Fibroblast of lung (primary cell): ENCODE measurements around the gene DNAH8. TPM values are rescaled to one million over a fixed set of nuclear protein-coding genes. Genes with fewer than 3 reads are reported as not detected.

Experiments
- DNase-seq, 2 donors: peaks; one replicate each; pipeline versions ENCODE4 v3.0.0 to v3.0.0-alpha.2; 2010; ENCODE audit warnings: low read depth in 2 of 2
- H2AFZ ChIP-seq: 2 replicates; pipeline ENCODE4 v1.5.1; 2012; ENCODE audit warnings: low read length, control low read depth, inconsistent platforms
- H3K27ac ChIP-seq: 2 replicates; pipeline ENCODE4 v1.5.1; 2011; ENCODE audit warnings: low read length, control low read depth; ENCODE audit not compliant: insufficient read depth
- H3K27me3 ChIP-seq: 2 replicates; pipeline ENCODE4 v1.5.1; 2011; ENCODE audit warnings: mild to moderate bottlenecking, low read length; ENCODE audit not compliant: control insufficient read depth, insufficient read depth
- H3K36me3 ChIP-seq: 2 replicates; pipeline ENCODE4 v1.5.1; 2011; ENCODE audit warnings: low read length; ENCODE audit not compliant: control insufficient read depth, insufficient read depth
- H3K4me1 ChIP-seq: 2 replicates; pipeline ENCODE4 v1.5.1; 2011; ENCODE audit warnings: low read length; ENCODE audit not compliant: control insufficient read depth, insufficient read depth; ENCODE audit errors: extremely low read depth
- H3K4me2 ChIP-seq: 2 replicates; pipeline ENCODE4 v1.5.1; 2011; ENCODE audit warnings: low read length, control low read depth; ENCODE audit not compliant: insufficient read depth; ENCODE audit errors: extremely low read depth
- H3K4me3 ChIP-seq, 4 experiments: fragments of 200-600 bp in 1 of 4; sonication (generic) in 1 of 4; replicated peaks in 1 of 4; 2 replicates each; pipeline ENCODE4 v1.5.1; 2011 to 2016; ENCODE audit warnings: low read length in 4 of 4, low read depth in 3 of 4, mild to moderate bottlenecking in 3 of 4, control low read depth in 2 of 4, inconsistent platforms in 1 of 4, mixed read lengths in 1 of 4; ENCODE audit not compliant: insufficient read depth in 1 of 4; ENCODE audit errors: control extremely low read depth in 1 of 4
- H3K79me2 ChIP-seq: 2 replicates; pipeline ENCODE4 v1.5.1; 2012; ENCODE audit warnings: mild to moderate bottlenecking, low read length, inconsistent platforms; ENCODE audit not compliant: control insufficient read depth, insufficient read depth
- H3K9ac ChIP-seq: 2 replicates; pipeline ENCODE4 v1.5.1; 2011; ENCODE audit warnings: mild to moderate bottlenecking, low read length, control low read depth; ENCODE audit not compliant: insufficient read depth
- H3K9me3 ChIP-seq: 2 replicates; pipeline ENCODE4 v1.5.1; 2012; ENCODE audit warnings: low read depth, low read length; ENCODE audit not compliant: control insufficient read depth, insufficient read depth
- H4K20me1 ChIP-seq: 2 replicates; pipeline ENCODE4 v1.5.1; 2011; ENCODE audit warnings: low read length; ENCODE audit not compliant: control insufficient read depth, insufficient read depth; ENCODE audit errors: extremely low read depth
- EZH2 ChIP-seq: IDR thresholded peaks from 2 replicates; pipeline ENCODE4 v1.5.1; 2012; ENCODE audit warnings: low read length, control low read depth, mild to moderate bottlenecking; ENCODE audit errors: missing control alignments
- polyA plus RNA-seq, 2 donors: library from polyadenylated mRNA; depleted of rRNA in 1 of 2; stranded (reverse) in 1 of 2; unstranded in 1 of 2; fragments of >200 nt; gene quantifications; 2 replicates each; pipeline ENCODE4 v1.2.1, GENCODE V29; 2011 to 2012; ENCODE audit warnings: missing spikeins in 1 of 2
- total RNA-seq: library from RNA; depleted of rRNA; stranded (reverse); fragments of >200 nt; gene quantifications from 2 replicates; pipeline ENCODE4 v1.2.1, GENCODE V29; 2014
- TF ChIP-seq, protein P1 (sequence below), 2 donors: IDR thresholded peaks in 1 of 2; conservative IDR thresholded peaks in 1 of 2; 1 replicate in 1 of 2; 2 replicates in 1 of 2; pipeline ENCODE4 v1.5.1; 2011 to 2012; ENCODE audit warnings: low read length in 2 of 2, control low read depth in 1 of 2, inconsistent platforms in 1 of 2, low read depth in 1 of 2, mild to moderate bottlenecking in 1 of 2

The DNAH8 gene
- total and polyA plus RNA-seq, 2 donors (not counting 1 experiment from before 2014, with no cell fraction given): under 0.01 TPM; not detected in 1

GRCh38 chr6:38860041-38860440 is 144.9 kb downstream of the DNAH8 start:
- H3K4me2 ChIP-seq: no peak overlapping the region
- no peak for DNase-seq
- no peaks in the 10 kb centered on the region for H3K9me3 ChIP-seq
- H3K79me2 ChIP-seq: no peaks in the 10 kb centered on the region
- no peak overlapping the region for H2AFZ ChIP-seq
- H4K20me1 ChIP-seq: no peaks in the 10 kb centered on the region
- H3K4me1 ChIP-seq: no peaks in the 10 kb centered on the region
- no peak overlapping the region for H3K4me3 ChIP-seq
- no peaks in the 10 kb centered on the region for H3K27me3 ChIP-seq
- H3K9ac ChIP-seq: no peak overlapping the region
- H3K36me3 ChIP-seq: no peaks in the 10 kb centered on the region
- TF ChIP-seq EZH2: no peak
- TF ChIP-seq, protein P1, sequence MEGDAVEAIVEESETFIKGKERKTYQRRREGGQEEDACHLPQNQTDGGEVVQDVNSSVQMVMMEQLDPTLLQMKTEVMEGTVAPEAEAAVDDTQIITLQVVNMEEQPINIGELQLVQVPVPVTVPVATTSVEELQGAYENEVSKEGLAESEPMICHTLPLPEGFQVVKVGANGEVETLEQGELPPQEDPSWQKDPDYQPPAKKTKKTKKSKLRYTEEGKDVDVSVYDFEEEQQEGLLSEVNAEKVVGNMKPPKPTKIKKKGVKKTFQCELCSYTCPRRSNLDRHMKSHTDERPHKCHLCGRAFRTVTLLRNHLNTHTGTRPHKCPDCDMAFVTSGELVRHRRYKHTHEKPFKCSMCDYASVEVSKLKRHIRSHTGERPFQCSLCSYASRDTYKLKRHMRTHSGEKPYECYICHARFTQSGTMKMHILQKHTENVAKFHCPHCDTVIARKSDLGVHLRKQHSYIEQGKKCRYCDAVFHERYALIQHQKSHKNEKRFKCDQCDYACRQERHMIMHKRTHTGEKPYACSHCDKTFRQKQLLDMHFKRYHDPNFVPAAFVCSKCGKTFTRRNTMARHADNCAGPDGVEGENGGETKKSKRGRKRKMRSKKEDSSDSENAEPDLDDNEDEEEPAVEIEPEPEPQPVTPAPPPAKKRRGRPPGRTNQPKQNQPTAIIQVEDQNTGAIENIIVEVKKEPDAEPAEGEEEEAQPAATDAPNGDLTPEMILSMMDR (conservative IDR thresholded peaks at IDR 0.05 in 1 of 2, IDR thresholded peaks at IDR 0.05 in 1 of 2; ENCODE audit: low read depth in 1 of 2, low read length in 2 of 2): no peak
- no peak overlapping the region for H3K27ac ChIP-seq

DNA sequence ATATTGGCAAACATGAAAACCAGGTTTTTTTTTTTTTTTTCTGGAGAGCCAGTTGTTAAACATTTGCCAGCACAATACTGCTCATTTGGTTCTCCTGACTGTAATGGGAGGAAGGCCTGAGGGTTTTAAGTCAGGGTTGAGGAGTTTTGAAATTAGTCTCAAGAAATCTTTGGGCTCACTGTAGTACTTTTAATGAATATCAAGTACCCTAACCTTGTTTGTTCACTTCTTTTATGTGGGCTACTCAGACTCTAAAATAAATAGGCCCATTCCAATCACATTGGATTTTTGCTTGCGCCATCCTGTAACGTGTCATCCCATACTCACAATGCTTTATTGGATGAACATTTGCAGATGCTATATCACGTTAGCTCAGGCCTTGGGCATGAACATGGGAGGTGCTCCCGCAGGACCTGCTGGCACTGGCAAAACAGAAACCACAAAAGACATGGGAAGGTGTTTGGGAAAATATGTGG is 146.9 kb downstream of the DNAH8 start:
- TF ChIP-seq, protein P1 (conservative IDR thresholded peaks at IDR 0.05 in 1 of 2, IDR thresholded peaks at IDR 0.05 in 1 of 2; ENCODE audit: low read depth in 1 of 2, low read length in 2 of 2): no peak
- TF ChIP-seq EZH2: no peak
- no peaks in the 10 kb centered on the region for H3K27me3 ChIP-seq
- H3K79me2 ChIP-seq: no peaks in the 10 kb centered on the region
- DNase-seq: no peak
- no peaks in the 10 kb centered on the region for H3K4me1 ChIP-seq
- no peak overlapping the region for H3K27ac ChIP-seq
- no peak overlapping the region for H3K4me2 ChIP-seq
- H3K4me3 ChIP-seq: no peak overlapping the region
- H3K36me3 ChIP-seq: no peaks in the 10 kb centered on the region
- no peaks in the 10 kb centered on the region for H4K20me1 ChIP-seq
- no peak overlapping the region for H3K9ac ChIP-seq
- no peak overlapping the region for H2AFZ ChIP-seq
- H3K9me3 ChIP-seq: no peaks in the 10 kb centered on the region

DNA sequence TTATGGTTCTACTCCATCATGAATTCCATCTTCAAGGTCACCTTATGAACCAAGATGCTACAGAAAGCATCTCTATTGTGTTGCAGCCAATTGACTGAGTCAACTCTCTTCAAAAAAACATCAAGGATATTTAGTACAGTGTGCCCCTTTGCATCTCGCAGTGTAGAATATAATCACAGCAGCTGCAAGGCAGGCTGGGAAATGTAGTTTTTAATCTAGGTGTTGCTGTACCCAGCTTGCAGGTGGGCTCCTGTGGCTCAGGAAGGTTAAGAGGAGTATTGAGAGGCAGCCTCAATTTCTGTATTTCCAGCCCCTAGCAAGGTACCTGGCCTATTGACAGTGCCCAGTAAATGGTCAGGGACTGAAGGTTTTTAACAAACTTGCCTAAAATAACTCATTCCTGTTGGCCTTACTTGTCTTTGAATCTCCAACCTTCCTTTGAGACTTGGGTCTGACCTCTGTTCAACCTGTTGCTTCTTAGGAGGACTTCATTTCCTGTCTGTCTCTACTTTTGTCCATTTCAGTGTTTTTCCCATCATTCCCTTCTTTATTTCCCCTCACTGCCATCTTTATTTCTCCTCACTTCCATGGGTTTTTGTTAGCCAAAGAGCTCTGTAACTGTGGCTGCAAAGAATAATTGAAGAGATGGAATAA is 150.5 kb downstream of the DNAH8 start:
- no peak for TF ChIP-seq EZH2
- TF ChIP-seq, protein P1 (conservative IDR thresholded peaks at IDR 0.05 in 1 of 2, IDR thresholded peaks at IDR 0.05 in 1 of 2; ENCODE audit: low read depth in 1 of 2, low read length in 2 of 2): no peak
- H2AFZ ChIP-seq: no peak overlapping the region
- no peaks in the 10 kb centered on the region for H3K9me3 ChIP-seq
- H3K4me1 ChIP-seq: no peaks in the 10 kb centered on the region
- H3K4me3 ChIP-seq: no peak overlapping the region
- DNase-seq: no peak
- H3K4me2 ChIP-seq: no peak overlapping the region
- no peaks in the 10 kb centered on the region for H3K36me3 ChIP-seq
- H3K27ac ChIP-seq: no peak overlapping the region
- no peaks in the 10 kb centered on the region for H3K27me3 ChIP-seq
- H3K79me2 ChIP-seq: no peaks in the 10 kb centered on the region
- H4K20me1 ChIP-seq: no peaks in the 10 kb centered on the region
- no peak overlapping the region for H3K9ac ChIP-seq
